SU-DHL-6 (cell line): ENCODE measurements around the gene IRF7.

Experiments
- H2AFZ ChIP-seq: fragments of 200-600 bp; sonication (generic); 2 replicates; pipeline ENCODE4 v1.6.1; 2014; ENCODE audit warnings: low read depth, mild to moderate bottlenecking, moderate library complexity, mixed read lengths, antibody characterized with exemption, low read length; ENCODE audit not compliant: severe bottlenecking
- H3F3A ChIP-seq: fragments of 200-600 bp; shearing (Covaris generic); 2 replicates; pipeline ENCODE4 v1.6.0; 2016; ENCODE audit warnings: antibody characterized with exemption, mild to moderate bottlenecking; ENCODE audit not compliant: insufficient read depth
- H3K27ac ChIP-seq: fragments of 200-600 bp; sonication (generic); 2 replicates; pipeline ENCODE4 v1.5.1; 2016; ENCODE audit warnings: low read depth, mild to moderate bottlenecking, low read length, moderate library complexity, mixed read lengths
- H3K27me3 ChIP-seq: fragments of 200-600 bp; sonication (generic), shearing (Covaris generic); 2 replicates; pipeline ENCODE4 v1.6.0; 2014; ENCODE audit warnings: mild to moderate bottlenecking, low read length
- H3K36me3 ChIP-seq: fragments of 200-600 bp; sonication (generic); 2 replicates; pipeline ENCODE4 v1.6.1; 2014; ENCODE audit warnings: mild to moderate bottlenecking, low read length, mixed read lengths
- H3K4me2 ChIP-seq: fragments of 300-600, 200-600 bp; shearing (Covaris generic), sonication (generic); 2 replicates; pipeline ENCODE4 v1.6.0; 2014; ENCODE audit warnings: low read length, low read depth, mild to moderate bottlenecking; ENCODE audit not compliant: poor library complexity, severe bottlenecking
- H3K4me3 ChIP-seq: fragments of 200-600 bp; sonication (generic); 2 replicates; pipeline ENCODE4 v1.5.1; 2014; ENCODE audit warnings: antibody characterized with exemption, low read length, mild to moderate bottlenecking, mixed read lengths; ENCODE audit not compliant: insufficient read depth, poor library complexity, severe bottlenecking
- H3K79me2 ChIP-seq: fragments of 200-600 bp; sonication (generic); 2 replicates; pipeline ENCODE4 v1.6.1; 2014; ENCODE audit warnings: mild to moderate bottlenecking, low read length, moderate library complexity; ENCODE audit not compliant: insufficient read depth
- H3K9ac ChIP-seq: fragments of 200-600 bp; sonication (generic); 2 replicates; pipeline ENCODE4 v1.7.0; 2014; ENCODE audit warnings: mild to moderate bottlenecking, low read length
- H3K9me2 ChIP-seq: fragments of 200-600 bp; sonication (generic); replicated peaks from 2 replicates; pipeline ENCODE4 v1.6.1; 2014; ENCODE audit warnings: low read length; ENCODE audit not compliant: insufficient read depth
- H3K9me3 ChIP-seq: fragments of 200-600 bp; sonication (generic); 2 replicates; pipeline ENCODE4 v1.6.1; 2014; ENCODE audit warnings: low read length, mixed read lengths; ENCODE audit not compliant: insufficient read depth
- H4K20me1 ChIP-seq: fragments of 200-600 bp; sonication (generic); 2 replicates; pipeline ENCODE4 v1.6.1; 2014; ENCODE audit warnings: low read depth, mild to moderate bottlenecking, antibody characterized with exemption, low read length, moderate library complexity, mixed read lengths
- CTCF ChIP-seq: fragments of 200-600 bp; sonication (generic); IDR thresholded peaks from one replicate; pipeline ENCODE4 v1.5.1; 2017; ENCODE audit warnings: antibody characterized with exemption, mild to moderate bottlenecking, low read length, moderate library complexity; ENCODE audit not compliant: insufficient read depth, poor library complexity, severe bottlenecking
- EZH2phosphoT487 ChIP-seq: fragments of 200-600 bp; sonication (generic), shearing (Covaris generic); conservative IDR thresholded peaks from 2 replicates; pipeline ENCODE4 v1.6.1; 2018; ENCODE audit warnings: mild to moderate bottlenecking, antibody characterized with exemption, low read length, moderate library complexity, mixed read lengths

IRF7 gene

GRCh38 chr11:646214-646613 lies 30.5 kb upstream of the IRF7 start:
- Histone ChIP-seq H4K20me1 (no peaks in the 10 kb centered on the region), H3K36me3 (no peaks in the 10 kb centered on the region), H3K27ac (no peak overlapping the region)

GRCh38 chr11:645536-645935 lies 29.8 kb upstream of the IRF7 start:
- H3K27me3 ChIP-seq = no peaks in the 10 kb centered on the region
- no peaks in the 10 kb centered on the region for H3K9me2 ChIP-seq
- H3K79me2 ChIP-seq = no peaks in the 10 kb centered on the region
- no peaks in the 10 kb centered on the region for H3K9me3 ChIP-seq
- peaks cover 3% of the 10 kb centered on the region; the same call in 1 of the 2 replicates for H3F3A ChIP-seq
- no peak overlapping the region for H2AFZ ChIP-seq
- no peak for TF ChIP-seq EZH2phosphoT487
- H3K4me3 ChIP-seq = no peak overlapping the region
- no peaks in the 10 kb centered on the region for H3K36me3 ChIP-seq
- H3K27ac ChIP-seq = no peak overlapping the region
- H4K20me1 ChIP-seq = no peaks in the 10 kb centered on the region
- H3K4me2 ChIP-seq = no peak overlapping the region
- H3K9ac ChIP-seq = no peak overlapping the region

More at GRCh38 chr11:646214-646613, 30.5 kb upstream of the IRF7 start:
- peaks cover 3% of the 10 kb centered on the region; the same call in 1 of the 2 replicates for H3F3A ChIP-seq
- H3K9me2 ChIP-seq = no peaks in the 10 kb centered on the region
- no peak overlapping the region for H2AFZ ChIP-seq
- no peaks in the 10 kb centered on the region for H3K27me3 ChIP-seq
- no peak overlapping the region for H3K9ac ChIP-seq
- TF ChIP-seq EZH2phosphoT487 = no peak
- TF ChIP-seq CTCF = no peak
- no peaks in the 10 kb centered on the region for H3K79me2 ChIP-seq
- no peak overlapping the region for H3K4me3 ChIP-seq
- no peaks in the 10 kb centered on the region for H3K9me3 ChIP-seq
- H3K4me2 ChIP-seq = no peak overlapping the region

- no peak overlapping the region for H3K9ac ChIP-seq
- TF ChIP-seq EZH2phosphoT487 (no peak), CTCF (no peak)
- no peaks in the 10 kb centered on the region for H3K79me2 ChIP-seq
- H3K9me2 ChIP-seq = no peaks in the 10 kb centered on the region
- no peak overlapping the region for H3K4me3 ChIP-seq
- peaks cover 3% of the 10 kb centered on the region; the same call in 1 of the 2 replicates for H3F3A ChIP-seq
- H3K27ac ChIP-seq = no peak overlapping the region
- H2AFZ ChIP-seq = no peak overlapping the region
- H4K20me1 ChIP-seq = no peaks in the 10 kb centered on the region
- no peaks in the 10 kb centered on the region for H3K27me3 ChIP-seq
- H3K36me3 ChIP-seq = no peaks in the 10 kb centered on the region
- no peaks in the 10 kb centered on the region for H3K9me3 ChIP-seq
- no peak overlapping the region for H3K4me2 ChIP-seq
These were observed 28.3 kb upstream of the IRF7 start for GRCh38 chr11:643849-644738.

GRCh38 chr11:643366-643765 lies 27.6 kb upstream of the IRF7 start:
- no peaks in the 10 kb centered on the region for H3K79me2 ChIP-seq
- no peaks in the 10 kb centered on the region for H3K9me3 ChIP-seq
- peaks cover 3% of the 10 kb centered on the region; the same call in 1 of the 2 replicates for H3F3A ChIP-seq
- H3K27me3 ChIP-seq = no peaks in the 10 kb centered on the region
- no peak overlapping the region for H3K9ac ChIP-seq
- H3K36me3 ChIP-seq = no peaks in the 10 kb centered on the region
- H3K9me2 ChIP-seq = no peaks in the 10 kb centered on the region
- H2AFZ ChIP-seq = no peak overlapping the region
- no peak for TF ChIP-seq EZH2phosphoT487
- no peak for TF ChIP-seq CTCF
- no peak overlapping the region for H3K4me3 ChIP-seq
- H3K27ac ChIP-seq = no peak overlapping the region
- H4K20me1 ChIP-seq = no peaks in the 10 kb centered on the region
- no peak overlapping the region for H3K4me2 ChIP-seq
